Measurements from ENCODE around the gene TNMD. TPM values are rescaled to one million over a fixed set of nuclear protein-coding genes. Genes with fewer than 3 reads are reported as not detected.

The TNMD gene
- total and polyA plus RNA-seq, 2 of the 4 experiments (the other 2 are of a cell fraction), result not detected

DNA sequence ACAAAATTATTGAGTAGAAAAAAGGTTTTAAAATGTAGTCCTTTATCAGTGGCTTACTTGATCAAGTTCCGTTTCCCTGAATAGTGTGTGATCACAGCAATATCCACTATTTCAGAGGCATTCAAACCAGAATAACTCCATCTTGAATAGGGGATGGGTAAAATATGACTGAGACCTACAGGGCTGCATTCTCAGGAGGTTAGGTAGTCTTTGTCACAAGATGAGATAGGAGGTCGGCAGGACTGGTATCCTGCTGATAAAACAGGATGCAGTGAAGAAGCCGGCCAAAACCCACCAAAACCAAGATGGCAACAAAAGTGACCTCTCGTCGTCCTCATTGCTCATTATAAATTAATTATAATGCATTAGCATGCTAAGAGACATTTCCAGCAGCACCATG lies 27.2 kb downstream of the TNMD start:
- Histone ChIP-seq H3K36me3 (ENCODE audit: control insufficient read depth, insufficient read depth, low read length) (no peaks in the 10 kb centered on the region), H3K4ac (ENCODE audit: low read depth, low read length) (no peak overlapping the region), H3K4me3 (ENCODE audit: insufficient read depth, low read depth, low read length) (no peak overlapping the region), H2BK5ac (ENCODE audit: low read depth, low read length, poor library complexity, severe bottlenecking) (no peak overlapping the region), H3K23ac (ENCODE audit: low read depth, low read length) (no peak overlapping the region), H2BK120ac (ENCODE audit: low read depth, low read length) (no peak overlapping the region), H2BK15ac (ENCODE audit: low read depth, low read length) (no peak overlapping the region), H3K9me3 (ENCODE audit: control insufficient read depth, insufficient read depth, low read length) (no peaks in the 10 kb centered on the region), H2AK9ac (replicated peaks; ENCODE audit: low read depth, low read length, poor library complexity) (no peak overlapping the region), H2AFZ (replicated peaks; ENCODE audit: low read length, poor library complexity) (no peak overlapping the region), H3K4me1 (ENCODE audit: control insufficient read depth, insufficient read depth, low read length) (no peaks in the 10 kb centered on the region), H3K9ac (ENCODE audit: low read depth, low read length) (no peak overlapping the region), H4K5ac (ENCODE audit: low read depth, low read length) (no peak overlapping the region), H3K79me1 (ENCODE audit: low read depth in 1 of 2, low read length in 2 of 2) (no peaks in the 10 kb centered on the region), H2AK5ac (ENCODE audit: low read depth, low read length) (no peak overlapping the region), H3K27ac (ENCODE audit: insufficient read depth, low read length) (no peak overlapping the region), H3K18ac (ENCODE audit: low read depth, low read length) (no peak overlapping the region), H3K9me1 (ENCODE audit: insufficient read depth, low read length) (no peaks in the 10 kb centered on the region), H4K20me1 (ENCODE audit: insufficient read depth, low read length) (no peaks in the 10 kb centered on the region), H3K27me3 (ENCODE audit: control insufficient read depth, insufficient read depth, low read length) (no peaks in the 10 kb centered on the region; the same call in 1 of the 2 replicates), H3K4me2 (ENCODE audit: low read depth, low read length) (no peak overlapping the region), H4K8ac (ENCODE audit: low read depth in 2 of 2, low read length in 2 of 2) (no peak overlapping the region), H3K56ac (ENCODE audit: extremely low read depth, insufficient read depth, low read length) (no peak overlapping the region), H3K14ac (replicated peaks; ENCODE audit: low read depth, low read length) (no peak overlapping the region), H2BK20ac (ENCODE audit: low read depth, low read length) (no peak overlapping the region), H4K91ac (ENCODE audit: insufficient read depth, low read depth, low read length) (no peak overlapping the region)
- WGBS, 2 experiments (ENCODE audit: extremely low coverage in 2 of 2, insufficient read length in 1 of 2), result no CpG with 5 or more reads among the region's 5 CpGs
- CTCF ChIA-PET, result no interaction called here
- intact Hi-C loops (cut with micrococcal nuclease) (loop anchor here (10.0 kb wide), 1 partner anchor 97 kb away; no protein-coding TSS in a partner anchor), dilution Hi-C loops (cut with HindIII; ENCODE audit: low sequenced_read_pairs, unreplicated experiment) (no loop called here), in situ Hi-C loops (cut with MboI; ENCODE audit: low sequenced_read_pairs) (no loop called here)
- no TSS peak for BruUV-seq (replicated peaks)
- TF ChIP-seq CTCF (conservative IDR thresholded peaks at IDR 0.05; ENCODE audit: low read depth, low read length), result no peak
- no peak for TF ChIP-seq ELK1 (IDR thresholded peaks at IDR 0.05; ENCODE audit: borderline replicate concordance, low read depth, low read length)
- TF ChIP-seq BHLHE40 (IDR thresholded peaks at IDR 0.05; ENCODE audit: low read depth, low read length), result no peak
- no peak for TF ChIP-seq RAD21 (IDR thresholded peaks at IDR 0.05; ENCODE audit: low read length)
- TF ChIP-seq CHD1 (IDR thresholded peaks at IDR 0.05; ENCODE audit: low read depth, low read length), result no peak
- TF ChIP-seq MXI1 (IDR thresholded peaks at IDR 0.05; ENCODE audit: borderline replicate concordance, low read depth, low read length), result no peak
- TF ChIP-seq RCOR1 (IDR thresholded peaks at IDR 0.05; ENCODE audit: insufficient replicate concordance, low read length), result no peak
- TF ChIP-seq FOS (IDR thresholded peaks at IDR 0.05; ENCODE audit: low read depth, low read length), result no peak
- no peak for TF ChIP-seq MAZ (IDR thresholded peaks at IDR 0.05; ENCODE audit: borderline replicate concordance, low read depth, low read length)
- no peak for TF ChIP-seq RFX5 (IDR thresholded peaks at IDR 0.05; ENCODE audit: low read depth, low read length)
- no peak for TF ChIP-seq SMC3 (IDR thresholded peaks at IDR 0.05; ENCODE audit: low read depth, low read length)
- no peak for TF ChIP-seq NFE2L2 (IDR thresholded peaks at IDR 0.05; ENCODE audit: low read depth, low read length)
- TF ChIP-seq, protein P1, sequence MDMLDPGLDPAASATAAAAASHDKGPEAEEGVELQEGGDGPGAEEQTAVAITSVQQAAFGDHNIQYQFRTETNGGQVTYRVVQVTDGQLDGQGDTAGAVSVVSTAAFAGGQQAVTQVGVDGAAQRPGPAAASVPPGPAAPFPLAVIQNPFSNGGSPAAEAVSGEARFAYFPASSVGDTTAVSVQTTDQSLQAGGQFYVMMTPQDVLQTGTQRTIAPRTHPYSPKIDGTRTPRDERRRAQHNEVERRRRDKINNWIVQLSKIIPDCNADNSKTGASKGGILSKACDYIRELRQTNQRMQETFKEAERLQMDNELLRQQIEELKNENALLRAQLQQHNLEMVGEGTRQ (IDR thresholded peaks at IDR 0.05; ENCODE audit: low read depth, low read length), result no peak
- no peak for TF ChIP-seq MAFK (IDR thresholded peaks at IDR 0.05; ENCODE audit: low read depth, low read length)
- POLR2A ChIA-PET (ENCODE audit: unreplicated experiment), result no interaction called here
- DNase-seq (no peak), ATAC-seq (ENCODE audit: low read depth) (no peak)

Data from IMR-90 (cell line).